HG03354 (cell line): ENCODE results near the gene BMPR2.
"Not testable (repeated sequence)": the region's sequence is repeated elsewhere in the genome, so short reads cannot be mapped to it uniquely, and the experiment has no call there.

Experiments
- ATAC-seq: cut with Tn5 transposase; IDR thresholded peaks from one replicate; pipeline ENCODE4 v1.9.1; 2021; ENCODE audit warnings: mild to moderate bottlenecking; ENCODE audit not compliant: unreplicated experiment, poor library complexity, severe bottlenecking

Gene BMPR2

DNA sequence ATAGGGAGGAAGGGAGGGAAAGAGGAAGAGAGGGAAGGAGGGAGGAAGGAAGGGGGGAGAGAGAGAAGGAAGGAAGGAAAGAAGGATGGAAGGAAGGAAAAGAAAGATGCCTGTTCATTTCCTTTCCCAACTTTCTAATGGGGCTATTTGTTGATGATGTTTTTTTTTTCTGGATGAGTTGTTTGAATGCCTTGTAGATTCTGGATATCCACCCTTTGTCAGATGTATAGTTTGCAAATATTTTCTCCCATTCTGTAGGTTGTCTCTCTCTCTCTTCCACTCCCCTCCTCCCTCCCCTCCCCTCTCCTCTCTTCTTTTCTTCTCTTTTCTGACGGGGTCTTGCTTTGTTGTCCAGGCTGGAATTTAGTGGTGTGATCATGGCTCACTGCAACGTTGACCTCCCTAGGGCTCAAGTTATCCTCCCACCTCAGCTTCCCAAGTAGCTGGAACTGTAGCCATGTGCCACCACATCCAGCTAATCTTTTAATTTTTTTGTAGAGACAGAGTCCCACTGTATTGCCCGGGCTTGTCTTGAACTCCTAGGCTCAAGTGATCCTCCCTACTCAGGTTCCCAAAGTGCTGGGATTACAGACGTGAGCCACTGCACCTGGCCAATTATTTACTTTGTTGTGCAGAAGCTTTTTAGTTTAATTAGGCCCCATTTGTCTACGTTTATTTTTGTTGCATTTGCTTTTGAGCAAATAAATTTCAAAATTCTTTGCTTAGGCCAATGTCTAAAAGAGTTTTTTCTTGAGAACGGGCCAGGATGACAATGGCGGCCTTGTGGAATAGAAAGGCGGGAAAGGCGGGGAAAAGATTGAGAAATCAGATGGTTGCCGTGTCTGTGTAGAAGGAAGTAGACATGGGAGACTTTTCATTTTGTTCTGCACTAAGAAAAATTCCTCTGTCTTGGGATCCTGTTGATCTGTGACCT lies 201.4 kb downstream of the BMPR2 start:
- ATAC-seq: no peak

DNA sequence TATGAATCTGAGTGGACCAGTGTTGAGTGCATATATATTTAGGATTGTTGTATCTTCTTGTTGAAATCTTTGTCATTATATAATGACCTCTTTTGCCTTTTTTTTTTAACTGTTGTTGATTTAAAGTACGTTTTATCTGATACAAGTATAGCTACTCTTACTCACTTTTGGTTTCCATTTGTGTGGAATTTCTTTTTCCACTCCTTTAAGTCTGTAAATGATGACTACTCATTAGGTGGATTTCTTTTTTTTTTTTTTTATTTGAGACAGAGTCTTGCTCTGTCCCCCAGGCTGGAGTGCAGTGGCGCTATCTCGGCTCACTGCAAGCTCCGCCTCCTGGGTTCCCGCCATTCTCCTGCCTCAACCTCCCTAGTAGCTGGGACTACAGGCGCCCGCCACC lies 206.7 kb downstream of the BMPR2 start:
- not testable (repeated sequence) for ATAC-seq

- ATAC-seq: no peak
Observed at GRCh38 chr2:202583709-202584219, 207.6 kb downstream of the BMPR2 start.

GRCh38 chr2:202588647-202589581 lies 212.8 kb downstream of the BMPR2 start:
- ATAC-seq: peak; percentile 87

- ATAC-seq: no peak
Observed at GRCh38 chr2:202589582-202589949, 213.4 kb downstream of the BMPR2 start.

GRCh38 chr2:202592566-202592965 lies 216.4 kb downstream of the BMPR2 start:
- ATAC-seq: no peak

DNA sequence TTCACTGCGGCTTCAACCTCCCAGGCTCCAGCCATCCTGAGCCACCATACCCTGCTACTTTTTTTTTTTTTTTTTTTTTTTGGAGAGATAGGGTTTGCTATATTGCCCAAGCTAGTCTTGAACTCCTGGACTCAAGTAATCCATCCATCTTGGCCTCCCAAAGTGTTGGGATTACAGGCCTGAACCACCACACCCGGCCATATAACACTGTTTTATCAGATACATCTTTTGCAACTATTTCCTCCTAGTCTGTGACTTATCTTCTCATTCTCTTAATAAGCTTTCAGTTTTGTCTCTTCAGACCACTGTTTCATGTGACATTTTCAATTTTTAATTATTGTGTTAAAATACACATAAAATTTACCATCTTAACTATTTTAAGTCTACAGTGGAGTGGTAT lies 223.0 kb downstream of the BMPR2 start:
- no peak for ATAC-seq

- ATAC-seq: no peak
Observed at GRCh38 chr2:202599911-202600310, 223.8 kb downstream of the BMPR2 start.

DNA sequence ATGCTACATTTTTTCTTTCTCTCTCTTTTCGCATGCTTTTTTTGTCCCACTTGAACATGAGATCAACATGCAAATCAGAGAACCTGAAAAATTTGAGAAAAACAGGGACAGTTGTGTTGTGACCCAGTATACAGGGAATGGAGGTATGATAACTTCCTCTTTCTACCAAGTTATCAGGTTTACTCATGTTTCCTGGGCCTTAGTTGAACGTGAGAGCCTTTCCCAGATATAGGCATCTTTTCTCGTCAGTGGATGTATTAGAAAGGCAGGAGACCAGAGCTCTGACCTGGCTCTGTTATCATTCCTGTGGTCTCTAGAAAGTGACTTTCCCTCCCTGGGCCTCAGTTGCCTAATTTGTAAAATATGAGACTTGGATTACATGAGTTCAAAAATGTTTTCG lies 228.6 kb downstream of the BMPR2 start:
- ATAC-seq: no peak

DNA sequence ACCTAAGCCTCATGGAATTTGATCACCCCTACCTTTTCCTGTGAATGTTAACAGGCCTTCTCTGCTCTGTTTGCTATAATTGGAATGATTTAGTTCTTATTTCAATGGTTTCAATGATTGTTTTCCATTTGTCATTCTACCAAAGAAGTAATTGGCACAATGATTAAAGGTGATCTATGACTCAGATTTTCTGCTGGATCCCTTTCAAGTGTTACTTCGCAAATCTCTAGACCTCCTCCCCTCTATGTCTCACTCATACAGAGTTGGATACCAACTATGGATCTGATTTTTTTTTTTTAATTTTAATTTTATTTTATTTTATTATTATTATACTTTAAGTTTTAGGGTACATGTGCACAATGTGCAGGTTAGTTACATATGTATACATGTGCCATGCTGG lies 229.0 kb downstream of the BMPR2 start:
- no peak for ATAC-seq

GRCh38 chr2:202608142-202608852 lies 232.2 kb downstream of the BMPR2 start:
- ATAC-seq: no peak

DNA sequence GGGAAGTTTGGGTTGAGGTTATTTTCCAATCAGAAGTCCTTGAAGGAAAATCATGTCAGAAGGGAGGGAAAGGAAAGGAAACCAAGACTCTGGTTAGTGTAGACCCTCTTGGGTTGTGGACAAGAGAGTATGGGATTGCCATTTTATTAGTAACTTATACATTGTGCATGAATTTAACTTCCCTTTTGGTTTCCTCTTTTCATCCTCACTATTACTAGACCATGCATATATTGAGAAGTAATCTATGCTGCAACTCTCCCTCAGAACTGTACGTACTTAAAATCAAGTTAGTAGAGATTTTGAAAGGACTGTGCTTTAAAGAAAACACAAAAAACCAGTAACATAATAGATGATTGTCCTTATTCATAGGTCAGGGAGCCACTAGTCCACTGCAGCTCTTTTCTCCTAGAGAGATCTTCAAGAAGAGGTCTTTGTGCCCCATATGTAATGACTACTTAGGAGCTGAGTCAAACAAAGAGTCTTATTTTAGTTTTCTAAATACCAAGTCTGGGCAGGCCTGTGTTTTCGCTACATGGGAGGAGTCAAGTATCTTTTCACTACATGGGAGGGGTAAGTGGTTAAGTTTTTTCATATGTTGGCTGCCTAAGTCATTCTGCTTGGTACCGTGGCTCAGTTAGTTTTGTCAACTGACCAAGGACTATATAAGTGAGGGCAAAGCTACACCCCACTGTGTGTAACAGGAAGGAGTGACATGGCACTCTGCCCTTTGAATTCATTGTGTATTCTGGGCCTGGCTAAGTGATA lies 233.4 kb downstream of the BMPR2 start:
- peak; percentile 94 for ATAC-seq

- ATAC-seq: no peak
Observed at GRCh38 chr2:202610380-202610779, 234.3 kb downstream of the BMPR2 start.

DNA sequence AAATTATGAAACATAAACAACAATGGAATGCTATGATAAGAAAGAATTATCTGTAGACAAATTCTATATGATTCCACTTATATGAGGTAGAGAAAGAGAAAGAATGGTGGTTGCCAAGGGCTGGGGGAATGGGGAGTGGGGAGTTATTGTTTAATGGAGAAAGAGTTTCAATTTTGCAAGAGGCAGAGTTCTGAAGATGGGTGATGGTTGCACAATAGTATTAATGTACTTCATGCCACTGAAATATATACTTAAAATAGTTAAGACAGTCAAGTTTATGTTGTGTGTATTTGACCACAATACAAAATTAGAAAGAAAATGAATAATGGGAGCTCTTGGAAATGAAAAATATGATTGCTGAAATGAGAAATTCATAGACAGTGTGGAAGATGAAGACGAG lies 236.0 kb downstream of the BMPR2 start:
- ATAC-seq: no peak

DNA sequence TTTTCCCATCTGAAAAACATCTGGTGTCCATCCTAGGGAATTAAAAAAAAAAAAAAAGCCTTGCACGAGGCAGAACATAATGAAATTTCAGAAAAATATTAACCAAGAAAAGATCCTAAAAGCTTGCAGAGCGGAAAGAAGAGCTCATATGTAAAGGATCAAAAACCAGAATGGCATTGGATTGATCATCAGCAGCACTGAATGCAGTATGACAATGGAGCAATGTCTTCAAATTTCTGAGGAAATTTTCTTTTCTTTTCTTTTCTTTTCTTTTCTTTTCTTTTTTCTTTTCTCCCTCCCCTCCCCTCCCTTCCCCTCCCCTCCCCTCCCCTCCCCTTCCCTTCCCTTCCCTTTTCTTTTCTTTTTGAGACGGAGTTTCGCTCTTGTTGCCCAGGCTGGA lies 237.4 kb downstream of the BMPR2 start:
- no peak for ATAC-seq
